Lower lobe of right lung (tissue), 2 donors: ENCODE measurements around the gene MUL1. TPM values are rescaled to one million over a fixed set of nuclear protein-coding genes. Genes with fewer than 3 reads are reported as not detected.

ENCODE experiments used
- ATAC-seq, 2 donors: fragments of 200-7000 bp; cut with Tn5 transposase; one replicate each; pipeline ENCODE4 v1.9.1; 2020 to 2022; ENCODE audit warnings: mild to moderate bottlenecking in 2 of 2, moderate library complexity in 2 of 2
- DNase-seq: peaks from one replicate; pipeline ENCODE4 v3.0.0-alpha.2; 2020
- H3K27ac ChIP-seq: fragments of 200-600 bp; one replicate; pipeline ENCODE4 v1.8.0; 2022
- H3K27me3 ChIP-seq: fragments of 200-600 bp; one replicate; pipeline ENCODE4 v1.8.0; 2022; ENCODE audit warnings: low read depth
- H3K36me3 ChIP-seq: fragments of 200-600 bp; one replicate; pipeline ENCODE4 v1.8.0; 2022; ENCODE audit warnings: mild to moderate bottlenecking
- H3K4me1 ChIP-seq: fragments of 200-600 bp; one replicate; pipeline ENCODE4 v1.8.0; 2022
- H3K4me3 ChIP-seq: fragments of 200-600 bp; one replicate; pipeline ENCODE4 v1.8.0; 2022; ENCODE audit warnings: mild to moderate bottlenecking
- H3K9me3 ChIP-seq: fragments of 200-600 bp; one replicate; pipeline ENCODE4 v1.8.0; 2022
- CTCF ChIP-seq: fragments of 200-600 bp; IDR thresholded peaks from one replicate; pipeline ENCODE4 v1.8.0; 2022; ENCODE audit warnings: antibody characterized with exemption, mild to moderate bottlenecking
- intact Hi-C: fragments of 100-400 bp; cut with DNase I; formaldehyde crosslinking; loops from one replicate; pipeline ENCODE4 v1.11.0; 2022
- total RNA-seq: library from RNA; stranded (reverse); fragmentation: NEBNext Ultra II Directional; extraction: Animal tissue kit (Norgen Biotek cat#: 25700); gene quantifications from one replicate; pipeline ENCODE4 v1.2.1, GENCODE V29; 2021
- donor health status: DM: no; HTN: yes; CAD: no; lungs with severe emphysema.

MUL1 gene
- total RNA-seq, 1 donor from 2014 or later, result 29.9 TPM

DNA sequence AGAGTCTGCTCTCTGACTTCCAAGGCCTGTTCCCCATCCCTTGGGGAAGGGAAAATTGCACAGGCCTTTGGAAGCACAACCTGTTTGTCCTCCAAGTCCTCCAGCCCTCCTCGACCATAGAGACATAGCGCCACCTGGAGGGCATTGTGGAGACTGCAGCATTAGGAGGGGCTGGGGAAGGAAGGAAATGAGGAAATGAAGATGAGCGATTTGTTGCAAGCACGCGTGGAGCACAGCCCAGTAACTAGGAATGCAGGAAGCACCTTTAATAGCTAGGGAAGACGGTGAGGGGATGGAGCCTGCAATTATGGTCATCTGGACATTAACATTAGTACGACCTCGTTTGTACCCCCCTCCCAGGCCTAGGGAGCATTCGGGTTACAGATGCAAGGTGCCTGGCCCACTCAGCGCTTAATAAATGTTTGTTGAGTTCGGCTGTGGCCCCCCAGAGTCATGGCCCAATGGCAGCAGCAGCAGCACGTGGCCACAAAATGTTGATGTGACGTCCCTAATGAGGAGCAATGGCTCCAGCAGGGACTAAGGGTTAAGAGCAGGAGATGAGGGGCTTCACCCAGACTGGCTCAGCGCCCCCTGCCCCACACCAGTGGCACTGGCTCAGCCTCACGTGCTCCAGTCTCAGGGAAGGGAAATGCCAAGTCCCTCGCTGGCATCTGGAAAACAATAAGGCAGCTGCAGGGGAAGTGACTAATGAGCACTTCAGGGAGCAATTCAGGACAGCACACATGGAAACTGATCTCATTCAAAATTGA is 13.9 kb downstream of the MUL1 start:
- intact Hi-C loops, result no loop called here
- Histone ChIP-seq H3K9me3 (no peaks in the 10 kb centered on the region), H3K27ac (peak overlapping the region; percentile 42), H3K27me3 (peaks cover 1% of the 10 kb centered on the region), H3K4me3 (no peak overlapping the region), H3K4me1 (peaks cover 21% of the 10 kb centered on the region), H3K36me3 (peaks cover 21% of the 10 kb centered on the region)
- peak; percentile 99 for TF ChIP-seq CTCF
- peak; percentile 84 for DNase-seq
- peak; percentile 88 to 91 for ATAC-seq

- intact Hi-C loops, result no loop called here
- Histone ChIP-seq H3K4me1 (peaks cover 21% of the 10 kb centered on the region), H3K36me3 (peaks cover 15% of the 10 kb centered on the region), H3K4me3 (no peak overlapping the region), H3K27me3 (peaks cover 8% of the 10 kb centered on the region), H3K27ac (no peak overlapping the region), H3K9me3 (no peaks in the 10 kb centered on the region)
- ATAC-seq (no peak), DNase-seq (no peak)
- TF ChIP-seq CTCF, result no peak
Measured at GRCh38 chr1:20493309-20493708, 14.6 kb downstream of the MUL1 start.

DNA sequence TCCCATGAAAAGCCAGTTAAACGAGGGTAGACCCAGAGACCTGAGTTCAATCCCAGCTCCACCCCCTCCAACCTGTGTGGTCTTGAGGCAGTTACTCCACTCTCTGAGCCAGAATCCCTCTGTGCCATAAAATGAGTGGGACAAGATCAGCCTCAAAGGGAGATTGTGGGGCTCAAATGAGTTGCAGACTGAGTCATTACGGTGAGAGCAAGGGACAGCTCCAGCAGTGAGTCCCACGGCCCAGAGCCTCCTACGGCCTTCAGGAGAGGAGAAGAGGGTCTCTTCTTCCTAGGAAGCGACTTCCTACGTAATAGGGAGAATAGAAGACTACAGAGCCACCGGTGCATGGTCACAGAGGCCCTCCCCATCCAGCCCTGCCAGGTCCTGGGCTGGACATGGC is 15.2 kb downstream of the MUL1 start:
- DNase-seq, result no peak
- no peak for TF ChIP-seq CTCF
- no peak overlapping the region for H3K4me3 ChIP-seq
- H3K4me1 ChIP-seq, result peaks cover 21% of the 10 kb centered on the region
- no peak for ATAC-seq
- peaks cover 13% of the 10 kb centered on the region for H3K27me3 ChIP-seq
- H3K36me3 ChIP-seq, result peaks cover 9% of the 10 kb centered on the region
- no peak overlapping the region for H3K27ac ChIP-seq
- no peaks in the 10 kb centered on the region for H3K9me3 ChIP-seq
- intact Hi-C loops, result no loop called here

GRCh38 chr1:20491866-20492265 is 16.1 kb downstream of the MUL1 start:
- H3K27ac ChIP-seq, result no peak overlapping the region
- intact Hi-C loops, result no loop called here
- TF ChIP-seq CTCF, result no peak
- H3K4me1 ChIP-seq, result peaks cover 23% of the 10 kb centered on the region
- no peak overlapping the region for H3K4me3 ChIP-seq
- ATAC-seq (no peak), DNase-seq (no peak)
- peaks cover 22% of the 10 kb centered on the region for H3K27me3 ChIP-seq
- no peaks in the 10 kb centered on the region for H3K9me3 ChIP-seq
- peaks cover under 1% of the 10 kb centered on the region for H3K36me3 ChIP-seq

DNA sequence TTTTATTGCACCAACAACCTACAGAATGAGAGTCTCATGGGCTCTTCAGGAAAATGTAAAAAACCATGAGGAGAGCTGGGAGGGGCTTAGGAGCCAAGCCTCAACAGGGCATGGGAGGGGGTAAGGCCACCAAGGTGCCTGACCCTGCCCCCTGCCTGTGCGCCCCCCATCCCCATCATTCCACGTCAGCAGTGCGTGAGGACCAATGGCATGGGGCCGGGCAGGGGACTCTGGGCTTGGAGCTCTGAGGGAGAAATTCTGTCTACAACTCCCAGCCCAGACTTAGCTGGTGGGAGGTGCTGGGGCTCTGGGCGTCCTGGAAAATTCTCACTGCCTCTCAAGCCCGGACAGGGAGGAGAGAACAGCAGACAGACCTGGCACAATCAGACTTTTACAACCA is 16.8 kb downstream of the MUL1 start:
- intact Hi-C loops, result no loop called here
- DNase-seq, result no peak
- peaks cover 29% of the 10 kb centered on the region for H3K4me1 ChIP-seq
- no peaks in the 10 kb centered on the region for H3K9me3 ChIP-seq
- H3K27ac ChIP-seq, result no peak overlapping the region
- no peak overlapping the region for H3K4me3 ChIP-seq
- H3K36me3 ChIP-seq, result no peaks in the 10 kb centered on the region
- no peak for TF ChIP-seq CTCF
- no peak for ATAC-seq
- peaks cover 29% of the 10 kb centered on the region for H3K27me3 ChIP-seq
